Bone marrow (tissue), 2 donors: Measurements from ENCODE around the gene SLC25A22.
A peak's percentile ranks its signal among the peaks of the same experiment; 100 is the strongest.

ENCODE experiments used
- DNase-seq, 2 donors: peaks; one replicate each; lab custom pipeline; 2025; lab: John Stamatoyannopoulos, UW

The SLC25A22 gene

GRCh38 chr11:821512-822371 is 23.7 kb upstream of the SLC25A22 start:
- DNase-seq, result peak in 1 of 2 donors; percentile 16

DNA sequence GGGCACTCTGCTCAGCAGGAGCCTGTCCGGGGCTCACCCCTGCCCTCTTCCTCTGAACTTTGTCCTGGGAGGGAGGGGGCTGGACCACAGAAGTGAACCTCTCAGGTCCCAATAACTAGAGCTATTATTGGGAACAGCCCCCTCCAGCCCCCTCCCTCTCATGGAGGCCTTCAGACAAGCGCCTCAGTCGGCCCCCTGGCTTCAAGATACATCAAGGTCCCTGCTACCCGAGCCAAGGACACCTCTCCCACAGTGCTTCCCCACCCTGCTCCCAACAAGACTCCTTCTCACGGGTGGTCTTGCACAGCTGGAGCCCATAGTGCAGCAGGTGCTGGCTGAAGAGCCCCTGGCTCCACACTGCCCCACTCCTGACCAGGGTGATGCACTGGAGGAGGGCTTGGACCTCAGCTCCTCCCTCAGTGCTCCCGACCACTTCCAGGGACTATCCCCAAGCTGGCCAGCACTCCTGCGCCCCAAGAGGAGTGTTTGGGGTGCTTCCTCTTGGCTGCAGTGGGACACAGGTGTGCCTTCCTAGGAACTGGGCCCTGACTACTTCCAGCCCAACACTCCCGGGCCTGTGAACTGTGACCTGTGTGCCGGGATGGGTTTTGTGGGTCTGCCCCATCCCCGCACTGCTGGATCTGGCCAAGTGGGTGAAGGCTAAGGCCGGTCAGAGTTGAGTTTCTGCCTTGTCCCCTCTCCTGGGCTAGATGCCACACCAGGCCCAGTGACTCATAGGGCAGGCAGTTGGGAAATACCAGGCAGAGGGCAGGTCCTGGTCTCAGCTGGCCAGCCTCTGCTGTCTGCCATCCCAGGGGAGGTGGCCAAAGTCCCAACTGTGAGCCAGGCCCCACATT is 22.8 kb upstream of the SLC25A22 start:
- peak in 1 of 2 donors; percentile 55 for DNase-seq

DNA sequence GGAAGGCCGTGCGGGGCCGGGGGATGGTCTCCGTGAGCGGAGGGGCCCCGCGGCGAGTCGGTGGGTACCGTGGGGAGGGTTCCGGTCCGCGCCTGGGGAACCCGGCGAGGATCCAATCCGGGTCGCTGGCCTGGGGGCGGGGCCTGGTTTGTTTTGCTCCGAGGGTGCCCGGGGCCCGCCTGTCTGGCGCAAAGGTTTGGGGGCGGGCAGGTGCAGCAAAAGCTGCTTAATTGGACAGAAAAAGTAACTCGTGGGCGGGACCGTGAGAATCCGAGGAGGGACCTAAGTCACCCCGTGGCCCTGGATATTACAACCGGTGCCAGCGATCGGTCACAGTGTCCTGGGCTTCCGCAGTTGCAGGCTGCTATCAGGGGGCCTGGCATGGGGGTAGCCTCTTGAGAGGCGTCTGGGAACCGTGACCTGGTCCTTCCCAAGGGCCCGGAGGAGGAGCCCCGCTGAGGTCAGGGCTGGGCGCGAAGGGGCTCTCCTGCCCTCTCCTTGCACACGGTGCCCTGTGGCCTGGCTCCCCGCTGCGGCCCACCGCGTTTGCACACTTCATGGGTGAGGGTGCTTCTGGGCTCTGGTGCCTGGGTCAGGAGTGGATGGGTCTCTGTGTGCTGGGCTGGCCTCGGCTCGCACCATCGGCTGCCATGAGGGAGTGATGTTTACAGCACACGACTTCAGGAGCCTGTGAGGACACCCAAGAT is 22.0 kb upstream of the SLC25A22 start:
- peak; percentile 59 to 66 for DNase-seq

DNA sequence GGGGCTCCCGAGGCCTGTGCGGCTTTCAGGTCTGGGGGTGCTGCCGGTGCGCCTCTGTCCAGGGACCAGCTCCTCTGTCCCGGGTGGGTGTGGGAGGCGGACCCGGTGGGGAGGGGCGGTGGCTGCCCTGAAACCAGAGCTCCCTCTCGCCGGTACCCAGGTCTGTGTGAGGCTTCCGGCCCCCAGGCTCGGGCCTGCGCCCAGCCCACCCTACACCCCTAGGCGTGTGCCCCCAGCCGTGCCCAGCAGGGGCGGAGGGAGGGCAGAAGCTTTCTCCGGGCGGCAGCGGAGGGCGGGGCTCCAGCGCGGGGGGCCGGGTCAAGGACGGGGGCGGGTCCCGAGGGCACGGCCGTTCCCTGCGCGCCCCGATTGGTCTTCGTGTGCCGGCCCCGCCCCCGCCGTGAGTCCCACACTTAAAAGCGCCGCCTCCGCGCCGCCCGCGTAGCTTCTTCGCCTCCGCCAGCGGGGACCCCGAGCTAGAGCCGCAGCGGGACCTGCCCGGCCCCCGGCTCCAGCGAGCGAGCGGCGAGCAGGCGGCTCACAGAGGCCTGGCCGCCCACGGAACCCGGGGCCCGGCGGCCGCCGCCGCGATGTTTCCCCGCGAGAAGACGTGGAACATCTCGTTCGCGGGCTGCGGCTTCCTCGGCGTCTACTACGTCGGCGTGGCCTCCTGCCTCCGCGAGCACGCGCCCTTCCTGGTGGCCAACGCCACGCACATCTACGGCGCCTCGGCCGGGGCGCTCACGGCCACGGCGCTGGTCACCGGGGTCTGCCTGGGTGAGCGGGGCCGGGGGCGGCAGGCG is 21.2 kb upstream of the SLC25A22 start:
- peak; percentile 59 to 80 for DNase-seq

- DNase-seq, result no peak
These were observed 20.5 kb upstream of the SLC25A22 start, which contains the start of gene PNPLA2 for GRCh38 chr11:818396-819128. Gene PNPLA2, plus strand, starts transcription at chr11:818914. Its CDS starts 805 bp downstream, at chr11:819719.

GRCh38 chr11:816433-816779 is 18.3 kb upstream of the SLC25A22 start:
- DNase-seq, result no peak

DNA sequence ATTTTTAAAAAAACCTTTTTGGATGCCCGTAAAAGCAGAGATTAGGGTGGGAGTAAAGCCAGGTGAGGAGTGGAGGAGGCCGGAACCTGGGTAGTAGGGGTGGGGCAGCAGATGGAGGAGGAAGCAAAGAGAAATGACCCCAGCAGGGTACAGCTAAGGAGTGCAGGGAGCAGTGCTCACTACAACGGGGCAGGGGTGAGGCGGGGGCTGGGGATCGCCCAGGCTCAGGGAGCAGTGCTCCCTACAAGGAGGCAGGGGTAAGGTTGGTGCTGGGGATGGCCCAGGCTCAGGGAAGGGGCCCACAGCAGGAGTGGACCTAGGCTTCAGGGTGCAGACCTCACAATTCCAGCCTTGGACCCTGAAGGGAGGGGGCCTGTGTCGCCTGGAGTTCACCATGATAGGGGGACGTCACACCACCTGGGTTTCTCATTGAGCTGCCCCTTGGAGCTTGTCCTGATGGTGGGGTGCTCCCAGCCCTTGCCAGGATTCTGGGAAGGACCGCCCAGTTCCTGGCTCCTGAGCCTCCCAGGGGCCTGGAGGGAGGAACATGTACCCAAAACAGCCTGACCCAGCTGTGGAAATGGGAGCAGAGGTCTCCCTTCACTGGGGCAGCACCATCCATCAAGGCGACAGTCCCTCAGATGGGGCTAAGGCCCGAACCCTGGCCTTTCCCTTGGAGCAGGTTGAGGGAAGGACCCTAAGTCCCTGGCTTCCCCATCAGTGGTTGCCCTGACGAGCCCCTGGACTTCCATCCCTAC is 17.8 kb upstream of the SLC25A22 start:
- no peak for DNase-seq

DNA sequence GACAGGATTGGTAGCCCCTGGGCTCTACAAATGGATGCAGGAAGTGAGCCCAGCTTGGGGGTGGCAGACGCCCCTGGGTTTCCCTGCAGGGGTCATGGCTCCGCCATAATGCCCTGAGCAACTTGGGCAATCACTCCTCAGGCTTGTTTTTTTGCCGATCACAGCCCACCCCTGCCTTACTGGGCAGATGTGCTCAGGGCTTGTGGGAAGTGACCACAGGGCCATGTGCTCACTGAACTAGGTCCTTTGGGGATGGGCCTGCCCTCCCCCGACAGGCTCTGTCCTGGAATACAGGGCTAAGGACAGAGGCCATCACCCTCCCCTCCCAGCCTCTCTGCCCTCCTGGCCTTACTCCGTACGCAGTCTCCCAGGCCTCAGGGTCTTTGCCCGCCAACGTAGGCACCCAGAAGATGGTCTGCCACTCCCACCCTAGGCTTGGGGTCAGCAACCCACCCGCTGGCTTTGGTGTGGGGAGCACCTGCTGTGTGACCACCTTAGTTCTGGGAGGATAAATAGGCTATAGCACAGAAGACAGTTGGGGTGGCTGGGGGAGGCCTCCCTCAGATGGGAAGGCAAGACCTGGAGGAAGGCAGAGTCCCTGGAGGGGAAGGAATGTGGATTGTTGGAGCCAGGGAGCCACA is 15.5 kb upstream of the SLC25A22 start:
- DNase-seq, result no peak

DNA sequence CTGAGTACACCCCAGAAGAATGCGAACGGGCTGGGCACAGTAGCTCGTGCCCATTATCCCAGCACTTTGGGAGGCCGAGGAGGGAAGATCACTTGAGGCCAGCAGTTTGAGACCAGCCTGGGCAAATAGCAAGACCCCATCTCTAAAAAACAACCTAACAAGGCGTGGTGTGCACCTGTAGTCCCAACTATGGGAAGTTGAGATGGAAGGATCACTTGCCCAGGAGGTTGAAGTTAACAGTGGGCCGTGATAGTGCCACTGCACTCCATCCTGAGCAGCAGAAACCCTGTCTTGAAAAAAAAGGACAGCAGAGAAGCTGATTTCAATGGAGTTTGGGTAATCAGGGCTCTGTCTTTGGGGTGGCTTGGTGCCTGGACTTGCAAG is 15.0 kb upstream of the SLC25A22 start:
- DNase-seq, result no peak

DNA sequence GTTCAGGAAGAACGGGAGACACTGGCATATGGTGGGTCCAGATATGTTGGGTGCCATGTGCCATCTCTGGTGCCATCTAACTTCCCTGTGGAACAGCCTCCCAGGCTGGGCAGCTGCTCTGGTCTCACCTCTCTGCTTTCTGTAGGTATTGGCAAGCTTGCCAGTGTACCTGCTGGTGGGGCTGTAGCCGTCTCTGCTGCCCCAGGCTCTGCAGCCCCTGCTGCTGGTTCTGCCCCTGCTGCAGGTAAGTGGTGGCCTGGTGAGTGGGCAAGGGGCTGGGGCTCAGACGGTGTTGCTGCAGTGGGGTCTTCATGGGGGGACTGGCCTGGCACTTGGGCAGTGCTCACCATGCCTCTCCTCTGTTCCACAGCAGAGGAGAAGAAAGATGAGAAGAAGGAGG is 14.3 kb upstream of the SLC25A22 start:
- no peak for DNase-seq

- no peak for DNase-seq
These were observed 13.6 kb upstream of the SLC25A22 start for GRCh38 chr11:811446-812245.

GRCh38 chr11:810040-810567 is 12.0 kb upstream of the SLC25A22 start:
- no peak for DNase-seq

GRCh38 chr11:809287-810039 is 11.4 kb upstream of the SLC25A22 start, which contains the start of gene RPLP2:
Gene RPLP2, plus strand, starts transcription at chr11:809967. Its CDS starts 268 bp downstream, at chr11:810235.
- peak; percentile 92 to 97 for DNase-seq

GRCh38 chr11:808427-809286 is 10.6 kb upstream of the SLC25A22 start:
- DNase-seq, result no peak

DNA sequence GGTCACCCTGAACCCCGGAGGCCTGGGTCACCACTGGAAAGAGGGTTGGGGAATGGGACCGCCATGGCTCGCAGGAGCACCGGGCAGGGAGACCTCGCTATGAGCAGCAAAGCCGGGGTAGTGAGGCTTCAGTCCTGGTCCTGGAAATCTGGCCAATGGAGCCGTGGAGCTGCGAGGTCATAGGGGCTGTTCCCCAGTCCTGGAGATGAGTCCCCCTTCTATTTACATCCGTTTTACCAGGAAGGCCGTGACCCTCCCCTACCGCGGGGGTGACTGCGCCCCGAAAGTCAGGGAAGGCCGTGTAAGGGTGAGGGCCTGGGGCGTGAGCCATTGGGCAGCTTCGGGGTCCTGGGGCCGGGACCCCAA is 6.5 kb upstream of the SLC25A22 start:
- no peak for DNase-seq

DNA sequence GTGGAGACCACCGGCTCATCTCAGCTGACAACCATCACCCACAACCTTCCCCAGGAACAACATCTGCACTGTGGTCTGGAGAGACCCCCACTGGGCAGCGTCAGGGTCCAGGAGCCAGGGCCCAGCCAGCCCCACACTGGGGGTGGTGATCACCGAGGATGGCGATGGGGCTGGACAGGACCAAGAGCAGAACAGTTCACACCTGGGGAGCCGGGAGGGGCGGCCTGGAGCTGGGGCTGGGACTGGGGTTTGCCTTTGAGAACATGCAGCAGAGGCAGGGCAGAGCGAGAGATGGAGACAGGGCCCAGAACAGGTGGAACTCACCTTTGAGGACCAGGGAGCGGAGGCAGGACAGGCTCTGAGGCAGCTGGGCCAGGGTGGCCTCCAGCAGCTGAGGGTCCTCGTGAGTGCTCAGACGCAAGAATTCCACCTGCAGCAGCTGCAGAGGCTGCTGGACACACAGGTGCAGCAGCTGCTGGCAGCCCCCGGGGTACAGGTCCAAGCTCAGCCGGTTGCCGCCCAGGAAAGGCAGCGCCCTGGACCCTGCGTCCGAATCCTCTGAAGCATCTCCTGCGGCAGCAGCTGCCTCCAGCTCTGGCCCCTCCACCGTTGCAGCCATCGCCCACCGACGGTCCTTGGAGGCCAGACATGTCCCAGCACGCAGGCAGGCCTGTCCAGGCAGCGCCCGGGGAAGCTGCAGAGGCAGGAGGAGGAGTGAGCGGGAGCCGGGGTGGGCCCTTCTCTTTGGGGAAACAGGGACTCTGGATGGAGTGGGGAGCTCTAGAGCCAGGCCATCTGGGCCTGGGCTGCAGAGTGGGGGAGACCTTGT is 5.9 kb upstream of the SLC25A22 start:
- DNase-seq, result no peak
